Retinal pigment epithelial cell (primary cell): ENCODE measurements around the gene POLA1.

Source experiments
- DNase-seq: peaks from one replicate; pipeline ENCODE4 v3.0.0-alpha.2; 2010; ENCODE audit warnings: low read depth
- H3K4me3 ChIP-seq: 2 replicates; pipeline ENCODE4 v1.5.1; 2011; ENCODE audit warnings: mild to moderate bottlenecking, low read length, control low read depth, moderate library complexity
- CTCF ChIP-seq: conservative IDR thresholded peaks from 2 replicates; pipeline ENCODE4 v1.5.1; 2011; ENCODE audit warnings: low read depth, low read length, control low read depth, inconsistent platforms

POLA1 gene

GRCh38 chrX:25020391-25020904 is 326.7 kb downstream of the POLA1 start:
- no peak for DNase-seq
- no peak overlapping the region for H3K4me3 ChIP-seq
- TF ChIP-seq CTCF: no peak

- no peak overlapping the region for H3K4me3 ChIP-seq
- DNase-seq: no peak
- TF ChIP-seq CTCF: peak; percentile 67
Measured at GRCh38 chrX:25020905-25021449, 327.3 kb downstream of the POLA1 start.

GRCh38 chrX:25022499-25023325 is 329.0 kb downstream of the POLA1 start:
- DNase-seq: no peak
- peak; percentile 39 for TF ChIP-seq CTCF
- H3K4me3 ChIP-seq: no peak overlapping the region

- DNase-seq: no peak
- no peak for TF ChIP-seq CTCF
- H3K4me3 ChIP-seq: no peak overlapping the region
Measured at GRCh38 chrX:25023908-25024307, 330.2 kb downstream of the POLA1 start.

GRCh38 chrX:25025615-25026014 is 331.9 kb downstream of the POLA1 start:
- H3K4me3 ChIP-seq: no peak overlapping the region
- no peak for DNase-seq
- no peak for TF ChIP-seq CTCF

GRCh38 chrX:25026576-25026975 is 332.9 kb downstream of the POLA1 start:
- no peak for DNase-seq
- TF ChIP-seq CTCF: no peak
- H3K4me3 ChIP-seq: no peak overlapping the region

GRCh38 chrX:25028726-25029125 is 335.0 kb downstream of the POLA1 start:
- DNase-seq: peak; percentile 78
- TF ChIP-seq CTCF: no peak
- H3K4me3 ChIP-seq: no peak overlapping the region
